Measurements from ENCODE around the gene MED13.

DNA sequence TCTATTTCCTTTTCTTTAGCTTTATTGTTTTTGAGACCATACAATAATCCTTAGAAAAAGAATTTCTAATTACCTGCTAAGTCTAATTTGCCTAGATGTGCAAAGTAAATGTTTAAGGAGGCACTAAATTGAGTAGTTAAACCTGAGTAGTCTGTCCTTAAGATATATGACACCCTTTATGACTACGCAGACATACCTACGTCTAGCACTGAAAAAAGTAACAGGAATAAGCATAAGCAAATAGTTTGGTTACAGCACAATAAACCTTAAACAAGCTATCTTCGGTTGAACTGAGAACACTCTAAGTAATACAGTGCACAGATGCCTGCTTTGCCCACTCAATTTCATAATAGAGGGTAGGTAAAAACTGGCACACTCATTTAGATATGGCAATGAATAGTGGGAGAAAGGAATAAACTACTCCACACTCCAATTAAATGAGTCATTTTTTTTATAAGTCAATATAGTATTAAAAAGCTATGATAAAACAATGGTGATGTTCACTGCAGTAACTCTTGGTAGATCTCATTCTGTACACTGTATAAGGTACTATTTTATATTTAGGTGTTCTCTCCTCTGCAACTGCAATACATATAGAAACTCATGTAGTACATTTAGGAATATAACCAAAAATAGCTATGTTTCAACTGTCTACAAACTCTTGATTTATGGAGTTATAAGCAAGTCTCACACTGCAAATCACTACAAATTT is 117.6 kb downstream of the MED13 start:
- no peak for TF ChIP-seq ZNF384 (IDR thresholded peaks at IDR 0.05)
- no peak for TF ChIP-seq SP1 (IDR thresholded peaks at IDR 0.05)
- TF ChIP-seq FOXM1 (IDR thresholded peaks at IDR 0.05; ENCODE audit: borderline replicate concordance), result no peak
- no peak for TF ChIP-seq NFRKB (IDR thresholded peaks at IDR 0.05)
- TF ChIP-seq LEF1 (IDR thresholded peaks at IDR 0.05; ENCODE audit: borderline replicate concordance), result no peak
- no peak for TF ChIP-seq TARDBP (IDR thresholded peaks at IDR 0.05)
- no peak for TF ChIP-seq SUZ12 (IDR thresholded peaks at IDR 0.05)
- no peak for TF ChIP-seq L3MBTL2 (conservative IDR thresholded peaks at IDR 0.05)
- no peak for TF ChIP-seq BHLHE40 (IDR thresholded peaks at IDR 0.05; ENCODE audit: borderline replicate concordance)
- TF ChIP-seq ARNT (IDR thresholded peaks at IDR 0.05), result no peak
- no peak for TF ChIP-seq CTBP1 (IDR thresholded peaks at IDR 0.05; ENCODE audit: borderline replicate concordance)
- TF ChIP-seq FOXK2 (IDR thresholded peaks at IDR 0.05), result no peak

Measured in HEK293T (cell line).